Measurements from ENCODE around the gene NARS2. TPM values are rescaled to one million over a fixed set of nuclear protein-coding genes. Genes with fewer than 3 reads are reported as not detected.

NARS2 gene
- total and polyA plus RNA-seq, 7 donors = 12.8 to 22.3 (median 14.5) TPM

DNA sequence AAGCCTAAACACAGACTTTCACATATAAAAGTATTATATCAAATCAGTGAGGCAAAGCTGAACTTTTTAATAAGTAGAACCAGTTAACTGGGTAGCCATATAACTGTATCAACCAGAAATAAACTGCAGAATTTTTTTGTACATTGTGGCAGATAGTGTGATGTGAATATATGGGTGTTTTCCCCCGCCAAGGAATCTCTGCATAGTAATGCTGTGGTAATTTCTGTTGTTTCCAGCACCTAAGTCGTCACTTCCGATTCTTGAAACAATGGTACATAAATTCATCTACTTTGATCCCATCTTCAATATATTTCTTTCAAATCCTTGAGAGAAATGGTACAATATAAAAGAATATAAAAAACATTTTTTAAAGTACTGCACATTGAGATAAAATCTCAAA lies 39.6 kb downstream of the NARS2 start:
- ATAC-seq (no peak), DNase-seq (no peak)
- TF ChIP-seq, protein P1, sequence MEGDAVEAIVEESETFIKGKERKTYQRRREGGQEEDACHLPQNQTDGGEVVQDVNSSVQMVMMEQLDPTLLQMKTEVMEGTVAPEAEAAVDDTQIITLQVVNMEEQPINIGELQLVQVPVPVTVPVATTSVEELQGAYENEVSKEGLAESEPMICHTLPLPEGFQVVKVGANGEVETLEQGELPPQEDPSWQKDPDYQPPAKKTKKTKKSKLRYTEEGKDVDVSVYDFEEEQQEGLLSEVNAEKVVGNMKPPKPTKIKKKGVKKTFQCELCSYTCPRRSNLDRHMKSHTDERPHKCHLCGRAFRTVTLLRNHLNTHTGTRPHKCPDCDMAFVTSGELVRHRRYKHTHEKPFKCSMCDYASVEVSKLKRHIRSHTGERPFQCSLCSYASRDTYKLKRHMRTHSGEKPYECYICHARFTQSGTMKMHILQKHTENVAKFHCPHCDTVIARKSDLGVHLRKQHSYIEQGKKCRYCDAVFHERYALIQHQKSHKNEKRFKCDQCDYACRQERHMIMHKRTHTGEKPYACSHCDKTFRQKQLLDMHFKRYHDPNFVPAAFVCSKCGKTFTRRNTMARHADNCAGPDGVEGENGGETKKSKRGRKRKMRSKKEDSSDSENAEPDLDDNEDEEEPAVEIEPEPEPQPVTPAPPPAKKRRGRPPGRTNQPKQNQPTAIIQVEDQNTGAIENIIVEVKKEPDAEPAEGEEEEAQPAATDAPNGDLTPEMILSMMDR (IDR thresholded peaks at IDR 0.05) = no peak
- Histone ChIP-seq H3K4me1 (no peaks in the 10 kb centered on the region), H3K9me3 (no peaks in the 10 kb centered on the region), H3K27me3 (ENCODE audit: insufficient read depth in 3 of 3, low read length in 2 of 3) (no peaks in the 10 kb centered on the region), H3K27ac (no peak overlapping the region), H3K4me3 (no peak overlapping the region), H3K36me3 (ENCODE audit: insufficient read depth in 1 of 2, low read depth in 1 of 2) (no peaks in the 10 kb centered on the region)
- WGBS, 3 donors = 95 to 96% (median 96%) methylated on average over 3 of the region's 3 CpGs
- intact Hi-C loops (cut with DNase I) = no loop called here

DNA sequence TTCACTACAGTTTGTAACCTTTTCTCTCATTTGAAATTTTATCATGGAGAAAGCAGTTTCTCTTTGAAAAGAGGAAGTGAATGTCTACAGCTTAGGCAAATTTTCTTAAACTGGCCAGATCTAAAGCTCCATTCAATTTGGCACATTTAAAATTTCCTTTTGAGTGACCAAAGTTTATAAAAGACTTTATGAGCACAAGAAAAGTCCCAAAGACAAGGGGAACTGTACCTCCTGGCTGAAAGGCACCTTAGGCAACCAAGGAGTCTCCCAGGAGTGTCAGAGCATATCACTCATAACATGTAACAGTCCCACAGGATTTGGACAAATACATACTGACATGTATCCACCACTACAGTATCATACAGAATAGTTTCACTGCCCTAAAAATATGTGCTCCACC lies 41.3 kb downstream of the NARS2 start:
- Histone ChIP-seq H3K27ac (no peak overlapping the region), H3K9me3 (no peaks in the 10 kb centered on the region), H3K27me3 (ENCODE audit: insufficient read depth in 3 of 3, low read length in 2 of 3) (no peaks in the 10 kb centered on the region), H3K4me1 (no peaks in the 10 kb centered on the region), H3K4me3 (no peak overlapping the region), H3K36me3 (ENCODE audit: insufficient read depth in 1 of 2, low read depth in 1 of 2) (no peaks in the 10 kb centered on the region)
- TF ChIP-seq, protein P1 (IDR thresholded peaks at IDR 0.05) = no peak
- DNase-seq = no peak
- no peak for ATAC-seq
- intact Hi-C loops (cut with DNase I) = no loop called here

DNA sequence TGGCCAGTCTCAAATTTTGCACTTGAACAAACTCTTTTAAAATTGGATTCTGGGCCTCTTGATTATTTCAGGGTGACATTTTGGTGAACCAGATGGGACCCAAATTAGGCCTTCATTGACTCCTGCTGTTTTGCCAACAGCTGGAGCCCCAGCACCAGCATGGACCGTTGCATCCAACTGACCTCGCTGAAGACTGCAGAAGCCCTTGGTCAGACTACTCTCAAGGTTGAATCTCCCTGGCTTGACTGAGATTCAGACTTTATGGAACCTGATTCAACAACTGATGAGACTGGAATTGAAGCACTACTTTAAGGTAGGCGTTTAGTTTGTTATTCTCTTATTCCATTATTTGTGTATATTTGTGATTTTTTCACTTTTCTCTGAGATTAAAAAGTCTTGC lies 41.7 kb downstream of the NARS2 start:
- TF ChIP-seq, protein P1 (IDR thresholded peaks at IDR 0.05) = no peak
- Histone ChIP-seq H3K4me3 (no peak overlapping the region), H3K4me1 (no peaks in the 10 kb centered on the region), H3K27me3 (ENCODE audit: insufficient read depth in 3 of 3, low read length in 2 of 3) (no peaks in the 10 kb centered on the region), H3K27ac (no peak overlapping the region), H3K36me3 (ENCODE audit: insufficient read depth in 1 of 2, low read depth in 1 of 2) (no peaks in the 10 kb centered on the region), H3K9me3 (no peaks in the 10 kb centered on the region)
- ATAC-seq = no peak
- DNase-seq = no peak
- 91 to 94% (median 93%) methylated on average over 3 of the region's 3 CpGs for WGBS, 3 donors
- intact Hi-C loops (cut with DNase I) = no loop called here

DNA sequence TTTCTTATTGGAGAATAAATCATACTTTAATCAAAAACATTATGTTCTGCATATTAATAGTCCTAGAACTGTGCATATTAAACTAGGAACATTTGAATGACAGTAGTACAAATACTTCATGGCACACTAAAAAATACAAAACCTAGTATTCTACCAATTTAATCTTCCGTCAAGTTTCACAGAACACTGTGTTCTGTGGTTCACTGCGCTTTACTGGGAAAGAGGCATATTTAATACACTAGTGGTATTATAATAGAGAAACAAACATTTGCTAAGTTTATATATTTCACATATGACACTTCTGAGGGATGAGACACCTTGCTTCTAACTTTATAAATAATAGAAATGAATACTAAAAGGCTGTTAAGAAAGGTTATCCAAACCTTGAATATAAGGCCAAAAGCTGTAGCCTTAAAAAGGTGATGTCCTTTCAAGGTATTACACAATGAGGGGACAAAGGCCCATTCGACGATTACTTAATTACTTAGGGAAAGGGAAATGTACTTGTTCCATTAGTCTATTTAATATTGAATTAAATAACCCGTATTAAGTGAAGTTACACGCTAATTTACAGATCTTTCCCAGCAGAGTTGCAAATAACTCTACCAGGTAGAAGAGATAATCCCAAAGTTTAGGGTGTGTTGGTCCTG lies 48.0 kb downstream of the NARS2 start:
- intact Hi-C loops (cut with DNase I) = no loop called here
- ATAC-seq (no peak), DNase-seq (no peak)
- TF ChIP-seq, protein P1 (IDR thresholded peaks at IDR 0.05) = no peak
- Histone ChIP-seq H3K27ac (no peak overlapping the region), H3K4me3 (no peak overlapping the region), H3K4me1 (no peaks in the 10 kb centered on the region), H3K27me3 (ENCODE audit: insufficient read depth in 3 of 3, low read length in 2 of 3) (no peaks in the 10 kb centered on the region), H3K9me3 (no peaks in the 10 kb centered on the region), H3K36me3 (ENCODE audit: insufficient read depth in 1 of 2, low read depth in 1 of 2) (no peaks in the 10 kb centered on the region)
- 63 to 81% (median 72%) methylated on average over 6 of the region's 6 CpGs for WGBS, 3 donors

DNA sequence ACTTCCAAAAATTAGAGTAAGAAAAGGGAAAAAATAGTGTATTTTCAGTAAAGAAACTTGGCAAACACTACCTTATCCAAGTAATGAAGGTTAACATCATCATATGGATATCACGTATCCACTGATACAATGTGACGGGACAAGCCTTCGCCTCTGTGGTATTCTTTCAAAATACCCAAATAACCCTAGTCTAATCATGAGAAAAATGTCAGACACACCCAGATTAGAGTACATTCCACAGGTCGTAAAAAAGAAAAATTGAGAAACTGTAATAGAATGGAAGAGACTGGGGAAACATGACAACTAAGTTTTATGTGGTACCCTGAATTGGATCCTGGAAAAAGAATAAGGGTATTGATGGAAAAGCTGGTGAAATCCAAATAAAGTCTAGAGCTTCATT lies 48.9 kb downstream of the NARS2 start:
- 77 to 86% (median 81%) methylated on average over 4 of the region's 4 CpGs for WGBS, 3 donors
- DNase-seq (no peak), ATAC-seq (no peak)
- intact Hi-C loops (cut with DNase I) = no loop called here
- H3K4me1 ChIP-seq = no peaks in the 10 kb centered on the region
- no peaks in the 10 kb centered on the region for H3K9me3 ChIP-seq
- no peaks in the 10 kb centered on the region for H3K27me3 ChIP-seq (ENCODE audit: insufficient read depth in 3 of 3, low read length in 2 of 3)
- H3K36me3 ChIP-seq (ENCODE audit: insufficient read depth in 1 of 2, low read depth in 1 of 2) = no peaks in the 10 kb centered on the region
- no peak overlapping the region for H3K27ac ChIP-seq
- TF ChIP-seq, protein P1 (IDR thresholded peaks at IDR 0.05) = no peak
- no peak overlapping the region for H3K4me3 ChIP-seq
